Measurements from ENCODE around the gene LEFTY2.
"Not testable (repeated sequence)": the region's sequence is repeated elsewhere in the genome, so short reads cannot be mapped to it uniquely, and the experiment has no call there.

The LEFTY2 gene

DNA sequence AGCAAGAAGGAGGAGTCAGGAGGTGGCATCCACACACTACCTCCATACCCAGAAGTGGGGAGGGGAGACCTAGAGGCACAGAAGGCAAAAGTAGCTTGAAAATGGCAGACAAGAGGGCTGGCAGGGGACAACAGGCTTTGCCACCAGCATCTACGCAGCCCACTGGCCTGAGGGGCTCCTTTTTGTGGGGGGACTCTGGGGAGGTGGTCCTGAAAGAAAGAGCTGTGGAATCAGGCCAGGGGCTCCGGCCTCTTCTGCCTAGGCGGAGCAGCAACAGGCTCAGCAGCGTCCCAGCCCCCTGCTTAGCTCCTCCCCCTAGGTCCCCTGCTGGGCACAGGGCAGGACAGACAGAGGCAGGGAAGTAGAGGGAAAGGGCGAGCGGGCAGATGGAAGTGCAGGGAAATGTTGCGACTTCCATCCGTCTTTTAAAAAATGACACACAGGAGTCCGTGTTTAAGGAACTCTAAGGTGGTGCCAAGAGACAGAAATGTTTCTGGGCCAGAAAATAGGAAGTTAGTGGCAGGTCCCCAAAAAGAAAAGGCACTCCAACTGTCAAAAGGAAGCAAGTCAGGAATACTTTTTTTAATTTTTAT is 10.0 kb upstream of the LEFTY2 start:
- DNase-seq, result no peak

DNA sequence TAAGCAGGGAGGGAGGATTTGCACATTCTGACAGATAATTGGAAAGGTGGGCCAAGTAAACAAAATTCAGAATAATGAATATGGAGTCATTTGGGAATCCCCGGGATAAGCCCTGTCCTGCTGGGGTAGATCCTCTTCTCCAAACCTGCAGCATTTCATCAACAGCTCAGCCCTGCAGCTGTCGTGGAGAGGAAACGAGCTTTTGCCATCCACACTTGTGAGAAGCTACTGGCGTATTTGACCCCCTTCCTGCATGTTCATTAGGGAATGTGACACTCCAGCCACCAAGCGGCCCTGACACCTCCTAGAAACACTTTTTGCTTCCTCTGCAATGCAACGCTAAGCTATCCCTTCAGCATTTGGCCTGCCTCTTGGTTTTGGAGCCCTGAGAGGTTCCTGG is 8.0 kb upstream of the LEFTY2 start:
- DNase-seq, result no peak

DNA sequence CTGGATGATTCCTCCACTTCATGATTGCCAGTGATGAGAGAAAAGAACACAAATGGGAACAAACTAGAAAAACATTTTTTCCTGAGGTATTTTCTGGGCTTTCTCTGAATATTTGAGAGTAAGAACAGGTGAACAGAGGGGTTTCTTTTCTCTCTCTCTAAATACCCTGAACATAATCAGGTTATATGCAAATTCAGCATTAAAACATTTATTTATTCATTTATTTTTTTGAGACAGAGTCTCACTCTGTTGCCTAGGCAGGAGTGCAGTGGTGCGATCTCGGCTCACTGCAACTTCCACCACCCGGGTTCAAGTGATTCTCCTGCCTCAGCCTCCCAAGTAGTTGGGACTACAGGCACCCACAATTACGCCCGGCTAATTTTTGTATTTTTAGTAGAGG is 5.8 kb upstream of the LEFTY2 start:
- DNase-seq, result no peak

DNA sequence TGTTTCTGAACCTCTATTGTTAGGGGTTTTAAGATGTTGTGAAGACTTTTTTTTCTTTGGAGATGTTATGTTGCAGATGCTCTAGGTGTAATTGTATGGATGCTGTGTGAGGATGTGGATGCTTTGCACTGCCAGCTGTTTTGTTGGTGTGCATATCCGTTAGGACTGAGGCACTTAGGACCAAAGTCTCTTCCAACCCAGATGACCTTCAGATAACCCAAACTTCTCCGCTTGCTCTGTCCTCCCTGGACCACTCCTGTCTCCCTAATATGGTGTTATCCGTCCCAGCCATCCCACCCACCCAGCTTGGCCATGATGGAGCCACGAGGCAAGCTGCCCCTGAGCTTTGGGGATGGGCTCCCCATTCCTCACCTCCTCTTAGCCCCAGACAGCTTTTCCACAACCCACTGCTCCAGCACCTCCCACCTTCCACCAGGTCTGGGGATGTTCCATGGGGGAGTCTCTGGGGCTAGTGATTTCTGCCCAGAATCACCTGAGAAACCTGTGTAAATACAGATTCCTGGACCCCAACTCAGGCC is 5.1 kb upstream of the LEFTY2 start:
- DNase-seq, result no peak

DNA sequence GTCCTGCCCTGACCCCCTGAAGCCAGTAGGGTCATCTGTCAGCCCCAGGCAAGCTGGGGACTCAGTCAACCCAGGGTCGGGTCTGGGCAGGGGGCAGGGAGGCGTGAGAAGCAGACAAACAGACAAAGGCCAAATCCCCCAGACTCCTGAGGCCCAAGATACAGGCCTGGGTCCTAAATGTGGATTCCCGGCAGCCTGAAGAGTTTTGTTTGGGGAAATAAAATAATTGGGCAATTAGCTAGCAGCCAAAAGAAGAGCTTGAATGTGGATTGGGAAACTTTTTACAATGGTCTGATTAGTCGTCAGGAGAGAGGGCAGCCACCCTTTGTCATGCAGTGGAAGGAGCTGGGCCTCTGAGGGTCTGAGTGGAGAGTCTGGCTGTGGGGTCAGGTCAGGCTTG is 4.5 kb upstream of the LEFTY2 start:
- no peak for DNase-seq

DNA sequence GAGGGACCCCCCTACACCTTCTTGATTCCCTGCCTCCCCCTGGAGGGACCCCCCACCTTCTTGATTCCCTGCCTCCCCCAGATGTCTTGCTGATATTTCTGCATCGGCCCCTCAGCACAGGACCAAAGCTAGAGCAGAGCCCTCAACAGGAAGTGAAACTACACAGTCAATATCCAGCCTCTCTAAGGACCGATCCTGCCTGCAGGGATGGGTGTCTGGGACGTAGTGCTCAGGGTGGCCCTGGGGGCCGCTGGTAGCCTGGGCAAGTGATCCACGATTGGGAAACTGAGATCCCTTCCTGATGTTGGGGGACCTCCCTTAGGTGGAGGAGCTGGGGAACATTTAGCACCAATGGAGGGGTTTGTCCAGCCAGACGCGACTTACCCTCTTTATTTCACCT is 3.9 kb upstream of the LEFTY2 start:
- no peak for DNase-seq

DNA sequence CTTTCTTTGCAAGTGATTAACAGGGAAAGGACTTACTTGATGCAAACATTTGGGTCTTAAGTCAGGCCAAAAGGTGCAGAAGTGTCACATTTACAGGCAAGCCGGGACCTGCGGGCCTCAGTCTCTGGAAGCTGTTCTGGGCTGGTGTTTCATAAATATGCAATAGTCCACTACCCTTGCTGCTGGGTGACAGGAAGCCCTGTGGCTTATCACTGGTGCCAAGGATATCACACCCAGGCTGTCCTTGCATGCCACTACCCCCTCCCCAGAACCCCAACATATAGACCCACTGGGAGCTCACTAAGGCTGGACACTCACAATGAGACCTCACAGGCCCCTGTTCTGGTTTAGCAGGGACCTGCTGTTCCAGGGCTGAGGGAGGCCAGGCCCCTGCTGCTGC is 3.4 kb upstream of the LEFTY2 start:
- no peak for DNase-seq

DNA sequence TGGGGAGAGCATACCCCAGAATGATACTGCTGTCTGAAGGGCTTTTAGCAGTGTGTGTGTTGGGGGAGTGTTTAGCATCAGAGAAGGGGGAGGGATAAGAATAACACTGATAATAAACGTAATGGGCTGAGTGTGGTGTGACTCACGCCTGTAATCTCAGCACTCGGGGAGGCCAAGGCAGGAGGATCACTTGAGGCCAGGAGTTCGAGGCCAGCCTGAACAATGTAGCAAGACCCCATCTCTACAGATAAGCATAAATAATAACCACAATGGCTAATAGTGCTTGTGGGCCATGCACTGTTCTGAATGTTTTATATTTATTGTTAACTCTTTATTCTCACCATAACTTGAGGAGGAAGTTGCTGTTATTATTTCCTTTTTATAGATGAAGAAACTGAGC is 2.6 kb upstream of the LEFTY2 start:
- no peak for DNase-seq

DNA sequence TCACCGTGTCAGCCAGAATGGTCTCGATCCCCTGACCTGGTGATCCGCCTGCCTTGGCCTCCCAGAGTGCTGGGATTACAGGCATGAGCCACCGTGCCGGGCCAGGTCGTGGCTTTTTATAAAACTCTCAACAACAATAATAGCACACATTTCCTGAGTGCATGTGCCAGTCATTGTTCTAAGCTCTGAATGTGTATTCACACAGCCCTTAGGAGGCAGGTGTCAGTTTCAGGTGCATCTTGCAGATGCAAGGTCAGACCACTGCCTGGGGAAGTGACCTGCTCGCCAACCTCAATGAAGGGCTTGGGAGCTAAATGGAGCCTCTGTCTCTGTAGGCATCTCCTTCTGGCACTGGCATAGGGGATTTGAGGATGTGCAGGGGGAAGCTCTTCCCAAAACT is 1.6 kb upstream of the LEFTY2 start:
- no peak for DNase-seq

DNA sequence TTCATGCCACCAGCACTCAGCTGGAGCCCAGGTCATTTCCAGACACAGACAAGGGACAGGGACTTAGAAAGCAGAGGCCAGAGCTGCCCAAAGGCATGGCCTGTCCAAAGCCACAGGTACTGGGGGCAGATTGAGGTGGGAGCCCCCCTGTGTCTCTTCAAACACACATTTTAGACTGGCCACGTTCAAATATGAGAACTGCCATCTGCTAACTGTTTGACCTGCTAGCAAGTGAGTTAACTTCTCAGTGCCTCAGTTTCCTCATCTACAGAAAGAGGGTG is 862 bp upstream of the LEFTY2 start:
- DNase-seq, result no peak

DNA sequence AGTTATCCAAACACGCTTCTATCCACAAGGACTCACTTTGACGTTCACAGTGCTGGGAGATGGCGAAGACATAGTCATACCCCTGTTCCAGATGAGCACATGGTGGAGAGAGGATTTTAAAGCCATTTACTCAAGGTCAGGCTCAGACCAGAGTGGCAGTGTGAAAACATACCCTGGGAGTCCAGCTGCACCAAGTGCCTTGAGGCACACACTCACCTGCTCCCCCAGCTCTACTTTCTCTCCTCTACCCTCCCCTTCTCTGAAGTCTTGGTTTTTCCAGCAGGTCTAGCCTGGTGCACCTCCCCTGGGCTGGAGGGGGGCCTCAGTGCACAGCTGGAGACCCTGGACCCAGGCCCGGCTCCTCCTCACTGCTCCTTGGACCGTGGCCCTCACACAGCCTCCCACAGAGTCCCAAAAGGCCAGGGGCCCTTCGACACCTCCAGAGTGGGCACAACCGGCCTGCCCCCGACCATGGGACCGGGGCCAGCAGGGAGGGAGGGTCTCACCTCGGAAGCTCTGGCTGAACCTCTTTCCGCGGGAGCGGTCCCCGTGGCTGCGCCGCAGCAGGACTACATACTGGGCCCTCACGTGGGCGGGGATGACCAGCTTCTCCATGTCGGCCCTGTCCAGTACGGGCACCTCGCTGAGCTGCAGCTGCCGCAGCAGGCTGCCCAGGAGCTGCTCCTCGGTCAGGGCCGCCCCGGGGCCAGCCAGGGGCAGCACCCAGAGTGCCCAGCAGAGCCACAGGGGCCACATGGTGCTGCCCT is 452 bp downstream of the LEFTY2 start:
- DNase-seq, result no peak

DNA sequence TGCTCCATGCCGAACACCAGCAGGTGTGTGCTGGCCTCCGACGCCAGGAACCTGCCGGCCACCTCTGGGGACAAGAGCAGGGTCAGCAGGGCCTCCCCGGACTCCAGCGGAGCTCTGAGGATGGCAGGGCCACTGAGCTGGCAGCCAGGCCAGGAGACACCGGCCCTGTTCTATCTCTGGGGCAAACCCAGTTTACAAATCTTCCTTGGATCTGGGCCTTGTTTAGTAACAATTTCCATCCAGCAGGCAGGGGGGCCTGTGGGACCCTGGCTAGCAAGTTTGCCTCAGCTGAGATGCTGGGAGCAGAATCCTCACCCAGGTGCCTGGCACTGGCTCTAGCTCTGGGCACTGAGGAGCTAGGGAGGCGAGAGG is 1.1 kb downstream of the LEFTY2 start:
- not testable (repeated sequence) for DNase-seq

DNA sequence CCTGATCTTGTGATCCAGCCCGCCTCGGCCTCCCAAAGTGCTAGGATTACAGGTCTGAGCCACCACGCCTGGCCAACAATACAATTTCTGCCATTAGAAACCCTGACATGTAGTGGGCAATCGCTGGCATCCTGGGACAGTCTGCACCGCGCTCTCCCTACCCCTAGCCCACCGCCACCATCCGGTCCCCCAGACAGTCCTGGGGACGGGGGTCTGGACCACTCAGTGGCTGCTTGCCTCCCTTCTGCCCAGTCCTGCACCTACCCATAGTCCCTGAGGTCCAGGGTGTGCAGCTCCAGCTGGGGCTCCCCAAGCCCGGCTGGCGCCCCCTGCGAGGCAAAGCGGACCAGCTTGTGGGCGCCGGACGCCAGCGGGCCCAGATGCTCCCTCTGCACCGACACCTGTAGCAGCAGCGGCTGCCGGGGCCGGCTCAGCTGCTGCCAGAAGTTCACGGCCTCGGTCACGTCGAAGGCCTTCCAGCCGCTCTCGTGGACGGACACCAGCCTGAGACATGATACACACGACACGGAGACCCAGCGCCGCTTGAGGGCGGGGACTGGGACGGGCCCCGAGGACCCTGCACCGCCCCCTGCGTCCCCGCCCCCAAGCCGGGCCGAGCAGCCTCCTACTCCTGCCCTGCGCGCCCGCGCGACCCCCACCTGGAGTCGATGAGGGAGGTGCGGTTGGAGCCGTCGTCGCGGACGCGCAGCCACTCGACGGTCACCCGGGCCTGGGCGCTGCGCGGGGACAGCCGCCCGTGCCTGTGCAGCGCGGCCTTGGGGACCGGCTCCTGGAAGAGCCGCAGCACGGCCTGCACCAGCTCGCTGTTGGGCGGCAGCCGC is 1.7 kb downstream of the LEFTY2 start:
- not testable (repeated sequence) for DNase-seq

DNA sequence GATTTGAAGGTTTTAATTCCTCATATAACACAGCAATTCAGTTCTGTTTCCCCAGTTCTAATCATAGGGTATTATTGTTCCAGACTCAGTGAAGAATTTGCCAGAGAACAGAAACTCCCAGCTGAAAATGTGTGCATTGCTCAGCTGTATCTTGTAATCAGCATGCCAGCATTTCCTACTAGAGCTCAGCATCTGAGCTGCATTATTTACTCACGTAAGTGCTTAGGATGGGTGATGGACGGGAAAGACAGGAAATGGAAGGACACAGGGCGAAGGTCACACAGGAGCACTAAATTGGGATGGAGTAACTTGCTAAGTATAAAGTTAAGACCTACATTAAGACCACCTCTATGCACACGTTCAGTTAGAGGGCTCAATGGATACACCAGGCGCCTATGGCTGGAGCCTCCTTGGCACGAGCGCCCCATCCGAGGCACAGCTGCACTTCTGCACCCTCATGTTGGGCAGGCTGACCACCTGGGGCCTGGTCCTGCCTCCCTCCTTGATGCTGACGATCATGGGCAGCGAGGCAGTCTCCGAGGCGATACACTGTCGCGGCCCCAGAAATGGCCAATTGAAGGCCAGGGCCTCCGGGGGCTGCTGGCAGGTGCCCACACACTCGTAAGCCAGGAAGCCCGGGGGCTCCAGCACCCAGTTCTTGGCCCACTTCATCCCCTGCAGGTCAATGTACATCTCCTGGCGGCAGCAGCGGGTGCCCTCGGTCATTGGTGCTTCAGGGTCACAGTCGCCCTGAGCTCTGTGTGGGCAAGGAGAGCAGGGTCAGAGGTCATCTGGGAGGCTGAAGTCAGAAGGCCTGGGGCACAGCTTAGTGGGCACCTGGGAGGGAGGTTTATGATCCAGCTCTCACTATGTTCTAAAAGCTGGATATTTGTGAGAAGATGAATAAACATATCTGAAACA is 3.7 kb downstream of the LEFTY2 start:
- no peak for DNase-seq

DNA sequence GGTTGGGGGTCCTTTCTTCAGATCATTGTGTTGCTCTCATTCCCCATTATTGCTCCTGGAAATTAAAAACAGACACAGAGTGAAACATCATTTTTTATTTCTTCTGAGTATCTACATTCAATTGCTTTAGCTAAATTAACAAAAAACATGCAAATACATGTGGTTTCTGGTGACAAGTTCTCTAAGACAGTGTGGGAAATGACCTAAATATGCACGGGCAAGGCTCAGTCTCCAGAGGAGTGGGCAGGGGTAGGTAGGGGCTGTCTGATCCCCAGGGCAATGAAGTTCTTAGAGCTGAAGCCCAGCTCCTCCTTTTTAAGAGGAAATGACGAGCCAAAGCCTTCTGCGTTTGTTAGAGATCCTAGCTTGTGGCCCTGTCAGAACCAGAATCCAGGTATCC is 4.5 kb downstream of the LEFTY2 start:
- DNase-seq, result no peak

DNA sequence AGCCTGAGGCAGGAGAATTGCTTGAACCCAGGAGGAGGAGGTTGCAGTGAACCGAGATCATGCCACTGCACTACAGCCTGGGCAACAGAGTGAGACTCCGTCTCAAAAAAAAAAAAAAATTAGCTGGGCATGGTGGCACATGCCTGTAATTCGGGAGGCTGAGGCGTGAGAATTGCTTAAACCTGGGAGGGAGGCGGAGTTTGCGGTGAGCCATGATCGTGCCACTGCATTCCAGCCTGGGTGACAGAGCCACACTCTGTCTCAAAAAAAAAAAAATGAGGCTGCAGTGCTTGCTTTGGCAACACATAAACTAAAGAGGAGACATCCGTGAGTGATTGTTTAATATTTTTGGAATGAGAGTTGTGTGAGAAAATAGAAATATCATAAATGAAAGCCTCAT is 4.9 kb downstream of the LEFTY2 start:
- not testable (repeated sequence) for DNase-seq

DNA sequence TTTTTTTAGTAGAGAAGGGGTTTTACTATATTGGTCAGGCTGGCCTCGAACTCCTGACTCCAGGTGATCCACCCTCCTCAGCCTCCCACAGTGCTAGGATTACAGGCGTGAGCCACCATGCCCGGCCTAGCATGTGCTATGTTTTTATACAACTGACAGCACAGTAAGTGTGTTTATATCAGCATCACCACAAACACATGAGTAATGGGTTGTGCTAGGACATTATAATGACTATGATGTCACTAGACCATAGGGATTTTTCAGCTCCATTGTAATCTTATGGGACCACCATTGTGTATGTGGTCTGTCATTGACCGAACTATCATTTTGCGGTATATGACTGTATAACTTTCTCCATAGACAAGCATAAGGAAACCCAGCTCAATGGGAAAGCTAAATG is 6.3 kb downstream of the LEFTY2 start:
- DNase-seq, result no peak

DNA sequence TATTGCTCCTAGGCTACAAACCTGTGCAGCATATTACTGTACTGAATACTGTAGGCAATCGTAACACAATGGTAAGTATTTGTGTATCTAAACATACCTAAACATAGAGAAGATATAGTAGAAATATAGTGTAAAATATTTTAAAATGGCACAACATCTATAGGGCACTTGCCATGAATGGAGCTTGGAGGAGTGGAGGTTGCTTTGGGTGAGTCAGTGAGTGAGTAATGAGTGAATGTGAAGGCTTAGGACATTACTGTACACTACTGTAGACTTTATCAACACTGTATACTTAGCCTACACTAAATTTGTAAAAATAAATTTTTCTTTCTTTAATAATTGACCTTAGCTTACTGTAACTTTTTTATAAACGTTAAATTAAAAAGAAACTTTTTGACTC is 7.9 kb downstream of the LEFTY2 start:
- DNase-seq, result no peak

DNA sequence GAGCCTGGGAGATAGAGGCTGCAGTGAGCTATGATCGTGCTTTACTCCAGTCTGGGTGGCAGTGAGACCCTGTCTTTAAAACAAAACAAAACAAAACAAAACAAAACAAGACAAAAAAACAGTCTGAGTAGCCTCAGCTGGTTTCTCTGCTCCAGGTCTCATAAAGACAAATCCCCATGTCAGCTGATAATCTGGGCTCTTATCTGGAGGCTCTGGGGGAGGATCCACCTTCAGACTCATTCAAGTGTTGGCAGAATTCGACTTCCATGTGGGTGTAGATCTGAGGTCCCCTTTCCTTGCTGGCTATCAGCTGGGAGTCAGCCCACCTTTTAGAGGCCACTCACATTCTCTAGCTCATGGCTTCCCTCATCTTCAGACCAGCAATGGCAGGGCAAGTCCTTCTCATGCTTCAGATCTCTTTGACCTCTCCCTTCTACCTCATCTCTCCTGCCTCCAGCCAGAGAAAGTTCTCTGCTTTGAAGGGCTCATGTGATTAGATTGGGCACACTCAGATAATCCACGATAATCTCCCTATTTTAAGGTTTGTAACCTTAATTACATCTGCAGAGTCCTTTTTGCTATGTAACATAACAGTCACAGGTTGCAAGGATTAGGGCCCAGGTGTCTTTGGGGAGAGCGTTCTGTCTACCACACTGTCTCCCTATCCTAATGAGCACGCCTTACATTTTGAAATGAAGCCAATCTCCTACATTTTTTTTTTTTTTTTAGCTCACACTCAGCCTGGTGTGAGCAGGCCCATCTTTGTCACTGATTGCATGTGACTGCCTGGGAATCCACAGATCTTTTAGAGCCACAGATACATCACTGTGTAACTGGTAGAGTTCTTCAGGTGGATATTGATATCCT is 9.5 kb downstream of the LEFTY2 start:
- no peak for DNase-seq

DNA sequence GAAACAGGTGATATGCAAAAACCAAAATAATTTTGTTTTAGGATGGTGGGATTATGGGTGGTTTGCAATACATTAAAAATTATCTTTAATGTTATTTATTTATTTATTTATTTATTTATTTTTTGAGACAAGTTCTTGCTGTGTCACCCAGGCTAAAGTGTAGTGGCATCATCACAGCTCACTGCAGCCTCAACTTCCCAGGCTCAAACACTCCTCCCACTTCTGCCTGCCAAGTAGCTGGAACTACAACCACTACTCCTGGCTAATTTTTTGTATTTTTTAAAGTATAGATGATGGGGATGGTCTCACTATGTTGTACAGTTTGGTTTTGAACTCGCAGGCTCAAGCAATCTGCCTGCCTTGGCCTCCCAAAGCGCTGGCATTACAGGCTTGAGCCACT is 10.5 kb downstream of the LEFTY2 start:
- no peak for DNase-seq

DNA sequence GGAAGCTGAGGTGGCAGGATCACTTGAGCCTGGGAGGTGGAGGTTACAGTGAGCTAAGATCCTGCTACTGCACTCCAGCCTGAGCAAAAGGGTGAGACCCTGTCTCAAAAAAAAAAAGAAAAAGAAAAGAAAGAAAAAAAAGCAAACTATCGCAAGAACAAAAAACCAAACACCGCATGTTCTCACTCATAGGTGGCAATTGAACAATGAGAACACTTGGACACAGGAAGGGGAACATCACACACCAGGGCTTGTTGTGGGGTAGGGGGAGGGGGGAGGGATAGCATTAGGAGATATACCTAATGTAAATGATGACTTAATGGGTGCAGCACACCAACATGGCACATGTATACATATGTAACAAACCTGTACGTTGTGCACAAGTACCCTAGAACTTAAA is 11.6 kb downstream of the LEFTY2 start:
- not testable (repeated sequence) for DNase-seq

Measured in left hindlimb (tissue), 1 donor.